HepG2 (cell line): ENCODE measurements around the gene STK39. TPM values are rescaled to one million over a fixed set of nuclear protein-coding genes. Genes with fewer than 3 reads are reported as not detected.

Experiments
- ETV5 ChIP-seq: IDR thresholded peaks from 2 replicates; pipeline ENCODE4 v1.6.1; 2018; ENCODE audit warnings: missing biosample characterization, missing genetic modification reagents, inconsistent platforms, borderline replicate concordance
- FOXM1 ChIP-seq: sonication (generic); formaldehyde crosslinking; IDR thresholded peaks from 2 replicates; pipeline ENCODE4 v1.5.0; 2020; ENCODE audit warnings: missing genetic modification reagents
- FOXP1 ChIP-seq, 2 experiments: fragments of 450-650 bp in 1 of 2; IDR thresholded peaks; 2 replicates each; pipeline ENCODE4 v1.6.1; 2017 to 2018; ENCODE audit warnings: antibody characterized with exemption in 1 of 2
- HMG20A ChIP-seq: IDR thresholded peaks from 2 replicates; pipeline ENCODE4 v1.6.1; 2016; ENCODE audit warnings: borderline replicate concordance
- HNRNPL ChIP-seq: fragments of 200-400 bp; formaldehyde crosslinking; IDR thresholded peaks from 2 replicates; pipeline ENCODE4 v1.6.1; 2017; ENCODE audit warnings: mild to moderate bottlenecking, low read depth, low read length
- PTBP1 ChIP-seq: fragments of 200-400 bp; formaldehyde crosslinking; IDR thresholded peaks from 2 replicates; pipeline ENCODE4 v1.6.1; 2018; ENCODE audit warnings: low read length, low read depth; ENCODE audit not compliant: poor library complexity, severe bottlenecking
- SP2 ChIP-seq: sonication (generic); formaldehyde crosslinking; IDR thresholded peaks from 2 replicates; pipeline ENCODE4 v1.5.1; 2020; ENCODE audit warnings: mild to moderate bottlenecking, missing genetic modification reagents
- ZBTB21 ChIP-seq: sonication (generic); formaldehyde crosslinking; IDR thresholded peaks from 2 replicates; pipeline ENCODE4 v1.4.0; 2020; ENCODE audit warnings: missing genetic modification reagents
- ZNF484 ChIP-seq: sonication (generic); formaldehyde crosslinking; IDR thresholded peaks from 2 replicates; pipeline ENCODE4 v1.5.1; 2020; ENCODE audit warnings: mild to moderate bottlenecking, low read depth, missing genetic modification reagents, borderline replicate concordance
- ZNF496 ChIP-seq: sonication (generic); formaldehyde crosslinking; IDR thresholded peaks from 2 replicates; pipeline ENCODE4 v1.8.1; 2023; ENCODE audit warnings: mild to moderate bottlenecking, moderate library complexity, missing genetic modification reagents; ENCODE audit not compliant: insufficient replicate concordance
- polyA plus RNA-seq, 8 experiments: library from polyadenylated mRNA; depleted of rRNA in 3 of 8; stranded (reverse) in 7 of 8; unstranded in 1 of 8; fragments of >200 nt; fragmentation: Illumina TruSeq in 4 of 8; extraction: Trizol in 4 of 8; gene quantifications; 2 replicates each; pipeline versions ENCODE4 v1.2.1 to v1.2.3, GENCODE V29; 2011 to 2016; ENCODE audit warnings: low read depth in 4 of 8, missing spikeins in 1 of 8, mixed read lengths in 1 of 8; ENCODE audit not compliant: insufficient read depth in 1 of 8
- total RNA-seq, 5 experiments: library from RNA; depleted of rRNA; stranded (reverse); fragments of >200 nt; fragmentation: Illumina TruSeq; extraction: Trizol; gene quantifications; 2 replicates each; pipeline ENCODE4 v1.2.3, GENCODE V29; 2016; ENCODE audit warnings: low read depth in 1 of 5
- TF ChIP-seq, protein P1 (sequence below): sonication (generic); formaldehyde crosslinking; IDR thresholded peaks from 2 replicates; pipeline ENCODE4 v1.4.0; 2020; ENCODE audit warnings: missing genetic modification reagents, borderline replicate concordance
- TF ChIP-seq, protein P2 (sequence below): sonication (generic); formaldehyde crosslinking; IDR thresholded peaks from 2 replicates; pipeline ENCODE4 v1.5.0; 2020; ENCODE audit warnings: missing genetic modification reagents
- TF ChIP-seq, protein P3 (sequence below): sonication (generic); formaldehyde crosslinking; IDR thresholded peaks from 2 replicates; pipeline ENCODE4 v1.5.0; 2020; ENCODE audit warnings: mild to moderate bottlenecking, missing genetic modification reagents
- TF ChIP-seq, protein P4 (sequence below): sonication (generic); formaldehyde crosslinking; conservative IDR thresholded peaks from 2 replicates; pipeline ENCODE4 v1.8.0; 2022; ENCODE audit warnings: low read depth, missing genetic modification reagents
- TF ChIP-seq, protein P5 (sequence below): sonication (generic); formaldehyde crosslinking; IDR thresholded peaks from 2 replicates; pipeline ENCODE4 v1.5.0; 2020; ENCODE audit warnings: mild to moderate bottlenecking, missing genetic modification reagents

The STK39 gene
- total and polyA plus RNA-seq, 2 of the 13 experiments (the other 11 are each of a cell fraction or from before 2014, with no cell fraction given), result 27.3 to 38.4 TPM

DNA sequence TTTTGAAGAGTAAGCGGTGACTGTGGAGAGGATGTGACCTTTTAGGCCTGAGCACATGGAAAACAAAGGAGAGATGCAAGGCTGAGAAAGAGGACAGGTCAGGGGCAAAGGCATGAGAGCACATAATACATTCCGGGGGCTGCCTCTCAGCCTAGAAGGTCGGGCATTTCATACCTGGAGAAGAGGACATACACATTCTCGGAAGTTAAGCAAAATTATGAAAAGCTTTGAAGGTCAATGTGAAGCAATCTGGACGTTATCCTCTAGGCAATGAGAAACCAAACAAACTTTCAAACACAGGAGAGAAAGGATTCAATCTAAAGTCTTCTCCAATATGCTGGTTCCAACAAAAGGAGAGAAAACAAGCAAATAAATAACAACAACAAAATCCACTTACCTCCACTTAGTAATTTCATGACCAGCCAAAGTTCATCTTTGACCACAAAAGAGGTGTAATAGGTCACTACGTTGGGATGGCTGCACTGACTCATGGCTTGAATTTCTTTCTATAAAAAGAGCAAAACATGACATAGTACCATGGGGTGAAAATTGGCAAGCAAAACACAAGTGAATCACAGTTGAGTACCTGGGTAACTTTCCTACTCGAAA is 80.4 kb downstream of the STK39 start (continued):
- no peak for TF ChIP-seq SP2 (CRISPR knock-in tag)
- TF ChIP-seq, protein P1, sequence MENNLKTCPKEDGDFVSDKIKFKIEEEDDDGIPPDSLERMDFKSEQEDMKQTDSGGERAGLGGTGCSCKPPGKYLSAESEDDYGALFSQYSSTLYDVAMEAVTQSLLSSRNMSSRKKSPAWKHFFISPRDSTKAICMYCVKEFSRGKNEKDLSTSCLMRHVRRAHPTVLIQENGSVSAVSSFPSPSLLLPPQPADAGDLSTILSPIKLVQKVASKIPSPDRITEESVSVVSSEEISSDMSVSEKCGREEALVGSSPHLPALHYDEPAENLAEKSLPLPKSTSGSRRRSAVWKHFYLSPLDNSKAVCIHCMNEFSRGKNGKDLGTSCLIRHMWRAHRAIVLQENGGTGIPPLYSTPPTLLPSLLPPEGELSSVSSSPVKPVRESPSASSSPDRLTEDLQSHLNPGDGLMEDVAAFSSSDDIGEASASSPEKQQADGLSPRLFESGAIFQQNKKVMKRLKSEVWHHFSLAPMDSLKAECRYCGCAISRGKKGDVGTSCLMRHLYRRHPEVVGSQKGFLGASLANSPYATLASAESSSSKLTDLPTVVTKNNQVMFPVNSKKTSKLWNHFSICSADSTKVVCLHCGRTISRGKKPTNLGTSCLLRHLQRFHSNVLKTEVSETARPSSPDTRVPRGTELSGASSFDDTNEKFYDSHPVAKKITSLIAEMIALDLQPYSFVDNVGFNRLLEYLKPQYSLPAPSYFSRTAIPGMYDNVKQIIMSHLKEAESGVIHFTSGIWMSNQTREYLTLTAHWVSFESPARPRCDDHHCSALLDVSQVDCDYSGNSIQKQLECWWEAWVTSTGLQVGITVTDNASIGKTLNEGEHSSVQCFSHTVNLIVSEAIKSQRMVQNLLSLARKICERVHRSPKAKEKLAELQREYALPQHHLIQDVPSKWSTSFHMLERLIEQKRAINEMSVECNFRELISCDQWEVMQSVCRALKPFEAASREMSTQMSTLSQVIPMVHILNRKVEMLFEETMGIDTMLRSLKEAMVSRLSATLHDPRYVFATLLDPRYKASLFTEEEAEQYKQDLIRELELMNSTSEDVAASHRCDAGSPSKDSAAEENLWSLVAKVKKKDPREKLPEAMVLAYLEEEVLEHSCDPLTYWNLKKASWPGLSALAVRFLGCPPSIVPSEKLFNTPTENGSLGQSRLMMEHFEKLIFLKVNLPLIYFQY (CRISPR knock-in tag), result no peak
- TF ChIP-seq ZBTB21, result no peak; the same call in 1 of the 2 replicates
- TF ChIP-seq, protein P2, sequence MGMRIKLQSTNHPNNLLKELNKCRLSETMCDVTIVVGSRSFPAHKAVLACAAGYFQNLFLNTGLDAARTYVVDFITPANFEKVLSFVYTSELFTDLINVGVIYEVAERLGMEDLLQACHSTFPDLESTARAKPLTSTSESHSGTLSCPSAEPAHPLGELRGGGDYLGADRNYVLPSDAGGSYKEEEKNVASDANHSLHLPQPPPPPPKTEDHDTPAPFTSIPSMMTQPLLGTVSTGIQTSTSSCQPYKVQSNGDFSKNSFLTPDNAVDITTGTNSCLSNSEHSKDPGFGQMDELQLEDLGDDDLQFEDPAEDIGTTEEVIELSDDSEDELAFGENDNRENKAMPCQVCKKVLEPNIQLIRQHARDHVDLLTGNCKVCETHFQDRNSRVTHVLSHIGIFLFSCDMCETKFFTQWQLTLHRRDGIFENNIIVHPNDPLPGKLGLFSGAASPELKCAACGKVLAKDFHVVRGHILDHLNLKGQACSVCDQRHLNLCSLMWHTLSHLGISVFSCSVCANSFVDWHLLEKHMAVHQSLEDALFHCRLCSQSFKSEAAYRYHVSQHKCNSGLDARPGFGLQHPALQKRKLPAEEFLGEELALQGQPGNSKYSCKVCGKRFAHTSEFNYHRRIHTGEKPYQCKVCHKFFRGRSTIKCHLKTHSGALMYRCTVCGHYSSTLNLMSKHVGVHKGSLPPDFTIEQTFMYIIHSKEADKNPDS (CRISPR knock-in tag), result 0 out of 2 replicates have a peak, but pooled peaks have one; percentile 41
- TF ChIP-seq, protein P3, sequence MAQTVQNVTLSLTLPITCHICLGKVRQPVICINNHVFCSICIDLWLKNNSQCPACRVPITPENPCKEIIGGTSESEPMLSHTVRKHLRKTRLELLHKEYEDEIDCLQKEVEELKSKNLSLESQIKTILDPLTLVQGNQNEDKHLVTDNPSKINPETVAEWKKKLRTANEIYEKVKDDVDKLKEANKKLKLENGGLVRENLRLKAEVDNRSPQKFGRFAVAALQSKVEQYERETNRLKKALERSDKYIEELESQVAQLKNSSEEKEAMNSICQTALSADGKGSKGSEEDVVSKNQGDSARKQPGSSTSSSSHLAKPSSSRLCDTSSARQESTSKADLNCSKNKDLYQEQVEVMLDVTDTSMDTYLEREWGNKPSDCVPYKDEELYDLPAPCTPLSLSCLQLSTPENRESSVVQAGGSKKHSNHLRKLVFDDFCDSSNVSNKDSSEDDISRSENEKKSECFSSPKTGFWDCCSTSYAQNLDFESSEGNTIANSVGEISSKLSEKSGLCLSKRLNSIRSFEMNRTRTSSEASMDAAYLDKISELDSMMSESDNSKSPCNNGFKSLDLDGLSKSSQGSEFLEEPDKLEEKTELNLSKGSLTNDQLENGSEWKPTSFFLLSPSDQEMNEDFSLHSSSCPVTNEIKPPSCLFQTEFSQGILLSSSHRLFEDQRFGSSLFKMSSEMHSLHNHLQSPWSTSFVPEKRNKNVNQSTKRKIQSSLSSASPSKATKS (CRISPR knock-in tag), result no peak
- TF ChIP-seq FOXP1 (IDR thresholded peaks at IDR 0.05), result peak; percentile 95
- TF ChIP-seq FOXP1 (CRISPR knock-in tag; IDR thresholded peaks at IDR 0.05), result peak; percentile 95
- TF ChIP-seq ZNF484 (CRISPR knock-in tag), result no peak
- TF ChIP-seq FOXM1 (CRISPR knock-in tag), result no peak
- TF ChIP-seq HMG20A, result peak; percentile 77
- TF ChIP-seq, protein P4, sequence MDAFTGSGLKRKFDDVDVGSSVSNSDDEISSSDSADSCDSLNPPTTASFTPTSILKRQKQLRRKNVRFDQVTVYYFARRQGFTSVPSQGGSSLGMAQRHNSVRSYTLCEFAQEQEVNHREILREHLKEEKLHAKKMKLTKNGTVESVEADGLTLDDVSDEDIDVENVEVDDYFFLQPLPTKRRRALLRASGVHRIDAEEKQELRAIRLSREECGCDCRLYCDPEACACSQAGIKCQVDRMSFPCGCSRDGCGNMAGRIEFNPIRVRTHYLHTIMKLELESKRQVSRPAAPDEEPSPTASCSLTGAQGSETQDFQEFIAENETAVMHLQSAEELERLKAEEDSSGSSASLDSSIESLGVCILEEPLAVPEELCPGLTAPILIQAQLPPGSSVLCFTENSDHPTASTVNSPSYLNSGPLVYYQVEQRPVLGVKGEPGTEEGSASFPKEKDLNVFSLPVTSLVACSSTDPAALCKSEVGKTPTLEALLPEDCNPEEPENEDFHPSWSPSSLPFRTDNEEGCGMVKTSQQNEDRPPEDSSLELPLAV, result no peak
- no peak for TF ChIP-seq ZNF496 (CRISPR knock-in tag)
- TF ChIP-seq ETV5 (CRISPR knock-in tag), result peak; percentile 74
- TF ChIP-seq HNRNPL, result no peak
- no peak for TF ChIP-seq PTBP1
- TF ChIP-seq, protein P5, sequence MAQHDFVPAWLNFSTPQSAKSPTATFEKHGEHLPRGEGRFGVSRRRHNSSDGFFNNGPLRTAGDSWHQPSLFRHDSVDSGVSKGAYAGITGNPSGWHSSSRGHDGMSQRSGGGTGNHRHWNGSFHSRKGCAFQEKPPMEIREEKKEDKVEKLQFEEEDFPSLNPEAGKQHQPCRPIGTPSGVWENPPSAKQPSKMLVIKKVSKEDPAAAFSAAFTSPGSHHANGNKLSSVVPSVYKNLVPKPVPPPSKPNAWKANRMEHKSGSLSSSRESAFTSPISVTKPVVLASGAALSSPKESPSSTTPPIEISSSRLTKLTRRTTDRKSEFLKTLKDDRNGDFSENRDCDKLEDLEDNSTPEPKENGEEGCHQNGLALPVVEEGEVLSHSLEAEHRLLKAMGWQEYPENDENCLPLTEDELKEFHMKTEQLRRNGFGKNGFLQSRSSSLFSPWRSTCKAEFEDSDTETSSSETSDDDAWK (CRISPR knock-in tag), result no peak
